Retinal pigment epithelial cell (primary cell): ENCODE data around the gene HADHB.
A peak's percentile ranks its signal among the peaks of the same experiment; 100 is the strongest.

Experiments
- DNase-seq: peaks from one replicate; pipeline ENCODE4 v3.0.0-alpha.2; 2010; ENCODE audit warnings: low read depth
- H3K4me3 ChIP-seq: 2 replicates; pipeline ENCODE4 v1.5.1; 2011; ENCODE audit warnings: mild to moderate bottlenecking, low read length, control low read depth, moderate library complexity
- CTCF ChIP-seq: conservative IDR thresholded peaks from 2 replicates; pipeline ENCODE4 v1.5.1; 2011; ENCODE audit warnings: low read depth, low read length, control low read depth, inconsistent platforms

The HADHB gene

GRCh38 chr2:26309921-26310320 is 65.2 kb downstream of the HADHB start:
- no peak for TF ChIP-seq CTCF
- no peak overlapping the region for H3K4me3 ChIP-seq

GRCh38 chr2:26312471-26312870 is 67.7 kb downstream of the HADHB start:
- TF ChIP-seq CTCF = no peak
- no peak overlapping the region for H3K4me3 ChIP-seq
- DNase-seq = no peak

More at GRCh38 chr2:26309921-26310320, 65.2 kb downstream of the HADHB start:
- no peak for DNase-seq

- H3K4me3 ChIP-seq = no peak overlapping the region
- DNase-seq = no peak
- TF ChIP-seq CTCF = no peak
These were observed 68.7 kb downstream of the HADHB start for GRCh38 chr2:26313446-26313845.

GRCh38 chr2:26314243-26314642 is 69.5 kb downstream of the HADHB start:
- no peak for DNase-seq
- peak; percentile 6 for TF ChIP-seq CTCF
- H3K4me3 ChIP-seq = no peak overlapping the region

GRCh38 chr2:26316041-26316440 is 71.3 kb downstream of the HADHB start:
- no peak overlapping the region for H3K4me3 ChIP-seq
- peak; percentile 52 for TF ChIP-seq CTCF

GRCh38 chr2:26316845-26317244 is 72.1 kb downstream of the HADHB start:
- DNase-seq = no peak
- H3K4me3 ChIP-seq = no peak overlapping the region
- no peak for TF ChIP-seq CTCF

More at GRCh38 chr2:26316041-26316440, 71.3 kb downstream of the HADHB start:
- no peak for DNase-seq

- DNase-seq = no peak
- no peak overlapping the region for H3K4me3 ChIP-seq
- TF ChIP-seq CTCF = no peak
These were observed 72.8 kb downstream of the HADHB start for GRCh38 chr2:26317377-26318105.
